Mucosa of gallbladder (tissue), 1 donor: ENCODE results near the gene SMIM45.

Experiments used
- DNase-seq: peaks from one replicate; pipeline ENCODE4 v3.0.0-alpha.2; 2020; ENCODE audit warnings: low spot score
- donor health status: DM: no; HTN: no; CAD: no.

Gene SMIM45

GRCh38 chr22:41969110-41969646 lies 17.2 kb downstream of the SMIM45 start, which contains the start of gene SEPTIN3:
Gene SEPTIN3, plus strand, starts transcription at chr22:41969443. Its CDS starts 2,050 bp downstream, at chr22:41971493.
- no peak for DNase-seq

- DNase-seq = no peak
Observed at GRCh38 chr22:41970601-41971000, 18.7 kb downstream of the SMIM45 start.

- no peak for DNase-seq
Observed at GRCh38 chr22:41971431-41971830, 19.5 kb downstream of the SMIM45 start.

GRCh38 chr22:41974691-41975290 lies 22.8 kb downstream of the SMIM45 start:
- DNase-seq = no peak

- no peak for DNase-seq
Observed at GRCh38 chr22:41975299-41976069, 23.5 kb downstream of the SMIM45 start.

- DNase-seq = peak; percentile 45
Observed at GRCh38 chr22:41976070-41976901, 24.3 kb downstream of the SMIM45 start.

GRCh38 chr22:41976961-41977566 lies 25.1 kb downstream of the SMIM45 start:
- no peak for DNase-seq

GRCh38 chr22:41978732-41979131 lies 26.8 kb downstream of the SMIM45 start:
- DNase-seq = no peak

- DNase-seq = no peak
Observed at GRCh38 chr22:41979423-41980250, 27.7 kb downstream of the SMIM45 start.

- no peak for DNase-seq
Observed at GRCh38 chr22:41982865-41983264, 30.9 kb downstream of the SMIM45 start.

- DNase-seq = no peak
Observed at GRCh38 chr22:41983513-41984405, 31.8 kb downstream of the SMIM45 start.

GRCh38 chr22:41987276-41987675 lies 35.3 kb downstream of the SMIM45 start:
- no peak for DNase-seq

GRCh38 chr22:41989246-41989645 lies 37.3 kb downstream of the SMIM45 start:
- DNase-seq = no peak

- no peak for DNase-seq
Observed at GRCh38 chr22:41991111-41991510, 39.2 kb downstream of the SMIM45 start.

GRCh38 chr22:41992496-41992895 lies 40.5 kb downstream of the SMIM45 start:
- DNase-seq = no peak

GRCh38 chr22:41995211-41995610 lies 43.3 kb downstream of the SMIM45 start:
- DNase-seq = no peak

GRCh38 chr22:41996826-41997225 lies 44.9 kb downstream of the SMIM45 start:
- no peak for DNase-seq

GRCh38 chr22:41998361-41999261 lies 46.7 kb downstream of the SMIM45 start, which contains the start of gene WBP2NL:
Gene WBP2NL, plus strand, starts transcription at chr22:41998788. Its CDS starts 31 bp downstream, at chr22:41998819.
- peak; percentile 92 for DNase-seq

- no peak for DNase-seq
Observed at GRCh38 chr22:42000466-42000865, 48.5 kb downstream of the SMIM45 start.
